OCI-LY3 (cell line): ENCODE data around the gene PKHD1.

Experiments used
- H2AFZ ChIP-seq: fragments of 200-600, 300-600 bp; shearing (Covaris generic); 2 replicates; pipeline ENCODE4 v1.6.0; 2014; ENCODE audit warnings: antibody characterized with exemption, low read depth, low read length
- H3K27ac ChIP-seq: fragments of 200-600, 300-600 bp; sonication (generic); 2 replicates; pipeline ENCODE4 v1.5.1; 2014; ENCODE audit warnings: mild to moderate bottlenecking, low read length, moderate library complexity, mixed read lengths
- H3K27me3 ChIP-seq: fragments of 200-600, 300-600 bp; sonication (generic); 2 replicates; pipeline ENCODE4 v1.6.1; 2014; ENCODE audit warnings: low read depth, low read length, mixed read lengths
- H3K36me3 ChIP-seq: fragments of 200-600, 300-600 bp; sonication (generic); replicated peaks from 2 replicates; pipeline ENCODE3; 2014; ENCODE audit warnings: low read depth, low read length, mixed read lengths
- H3K4me1 ChIP-seq: fragments of 300-600, 200-600 bp; sonication (generic); 2 replicates; pipeline ENCODE4 v1.6.1; 2014; ENCODE audit warnings: low read length, mixed read lengths
- H3K4me2 ChIP-seq: fragments of 200-600, 300-600 bp; sonication (generic); 2 replicates; pipeline ENCODE4 v1.6.1; 2014; ENCODE audit warnings: low read length, mixed read lengths
- H3K4me3 ChIP-seq: fragments of 300-600, 200-600 bp; sonication (generic); 2 replicates; pipeline ENCODE4 v1.5.1; 2014; ENCODE audit warnings: antibody characterized with exemption, mild to moderate bottlenecking, low read length, moderate library complexity
- H3K79me2 ChIP-seq: fragments of 300-600, 200-600 bp; shearing (Covaris generic); 2 replicates; pipeline ENCODE4 v1.6.1; 2014; ENCODE audit warnings: mild to moderate bottlenecking, low read length, mixed read lengths
- H3K9ac ChIP-seq: fragments of 300-600, 200-600 bp; shearing (Covaris generic); 2 replicates; pipeline ENCODE4 v1.6.0; 2014; ENCODE audit warnings: mild to moderate bottlenecking, low read length, moderate library complexity
- H3K9me3 ChIP-seq: fragments of 200-600, 300-600 bp; shearing (Covaris generic); 2 replicates; pipeline ENCODE4 v1.6.1; 2014; ENCODE audit warnings: low read length, mixed read lengths; ENCODE audit not compliant: insufficient read depth
- H4K20me1 ChIP-seq: fragments of 200-600, 300-600 bp; sonication (generic); 2 replicates; pipeline ENCODE4 v1.6.1; 2016; ENCODE audit warnings: low read length, mixed read lengths; ENCODE audit not compliant: insufficient read depth
- EZH2phosphoT487 ChIP-seq: fragments of 200-600 bp; shearing (Covaris generic); IDR thresholded peaks from 2 replicates; pipeline ENCODE4 v1.6.1; 2018; ENCODE audit warnings: antibody characterized with exemption, mixed run types, low read depth
- TF ChIP-seq, protein P1 (sequence below): fragments of 200-600, 300-600 bp; sonication (generic); IDR thresholded peaks from 2 replicates; pipeline ENCODE4 v1.5.1; 2014; ENCODE audit warnings: antibody characterized with exemption, low read length, low read depth

The PKHD1 gene

DNA sequence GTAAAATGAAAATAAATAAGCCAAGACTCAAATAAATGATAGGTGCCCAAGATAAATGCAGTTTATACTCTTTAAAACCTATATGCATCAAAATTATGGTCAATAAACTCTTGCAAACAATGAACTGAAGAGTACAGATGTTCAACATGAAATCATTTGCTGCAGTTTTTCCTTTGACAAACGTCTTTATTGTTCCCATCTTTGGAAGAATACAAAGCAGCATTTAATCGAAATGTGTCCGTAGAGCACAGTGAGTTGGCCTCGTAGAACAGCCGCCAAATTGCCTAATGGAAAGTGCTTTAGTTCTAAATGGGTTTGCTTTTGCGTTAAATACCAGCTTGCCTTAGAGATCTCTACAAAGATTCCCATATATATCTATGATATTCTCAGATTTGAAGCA is 447.4 kb downstream of the PKHD1 start:
- H3K27ac ChIP-seq: no peak overlapping the region

DNA sequence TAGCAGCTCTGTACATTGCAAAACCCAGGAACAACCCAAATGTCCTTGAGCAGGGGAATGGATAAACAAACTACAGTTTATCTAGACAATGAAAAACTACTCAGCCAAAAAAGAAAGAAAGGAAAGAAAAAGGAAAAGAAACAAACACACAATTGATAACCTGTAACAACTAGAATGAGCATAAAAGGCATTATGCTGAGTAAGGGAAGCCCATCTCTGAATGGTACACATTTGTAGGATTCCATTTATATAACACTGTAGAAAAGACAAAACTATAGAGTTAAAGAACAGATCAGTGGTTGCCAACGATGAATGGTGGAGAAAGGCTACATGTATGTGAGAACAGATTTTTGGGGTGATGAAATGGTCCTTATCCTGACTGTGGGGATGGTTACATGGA is 454.0 kb downstream of the PKHD1 start:
- Histone ChIP-seq H4K20me1 (no peaks in the 10 kb centered on the region), H3K27me3 (no peaks in the 10 kb centered on the region), H3K27ac (no peak overlapping the region), H2AFZ (no peak overlapping the region), H3K79me2 (no peaks in the 10 kb centered on the region), H3K36me3 (no peaks in the 10 kb centered on the region), H3K9me3 (no peaks in the 10 kb centered on the region), H3K4me1 (no peaks in the 10 kb centered on the region), H3K4me2 (no peak overlapping the region), H3K4me3 (no peak overlapping the region), H3K9ac (no peak overlapping the region)
- TF ChIP-seq, protein P1, sequence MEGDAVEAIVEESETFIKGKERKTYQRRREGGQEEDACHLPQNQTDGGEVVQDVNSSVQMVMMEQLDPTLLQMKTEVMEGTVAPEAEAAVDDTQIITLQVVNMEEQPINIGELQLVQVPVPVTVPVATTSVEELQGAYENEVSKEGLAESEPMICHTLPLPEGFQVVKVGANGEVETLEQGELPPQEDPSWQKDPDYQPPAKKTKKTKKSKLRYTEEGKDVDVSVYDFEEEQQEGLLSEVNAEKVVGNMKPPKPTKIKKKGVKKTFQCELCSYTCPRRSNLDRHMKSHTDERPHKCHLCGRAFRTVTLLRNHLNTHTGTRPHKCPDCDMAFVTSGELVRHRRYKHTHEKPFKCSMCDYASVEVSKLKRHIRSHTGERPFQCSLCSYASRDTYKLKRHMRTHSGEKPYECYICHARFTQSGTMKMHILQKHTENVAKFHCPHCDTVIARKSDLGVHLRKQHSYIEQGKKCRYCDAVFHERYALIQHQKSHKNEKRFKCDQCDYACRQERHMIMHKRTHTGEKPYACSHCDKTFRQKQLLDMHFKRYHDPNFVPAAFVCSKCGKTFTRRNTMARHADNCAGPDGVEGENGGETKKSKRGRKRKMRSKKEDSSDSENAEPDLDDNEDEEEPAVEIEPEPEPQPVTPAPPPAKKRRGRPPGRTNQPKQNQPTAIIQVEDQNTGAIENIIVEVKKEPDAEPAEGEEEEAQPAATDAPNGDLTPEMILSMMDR: no peak
- no peak for TF ChIP-seq EZH2phosphoT487

More for the DNA sequence above, 447.4 kb downstream of the PKHD1 start:
- Histone ChIP-seq H2AFZ (no peak overlapping the region), H3K9ac (no peak overlapping the region), H4K20me1 (no peaks in the 10 kb centered on the region), H3K9me3 (no peaks in the 10 kb centered on the region), H3K79me2 (no peaks in the 10 kb centered on the region), H3K4me1 (no peaks in the 10 kb centered on the region), H3K27me3 (no peaks in the 10 kb centered on the region), H3K4me3 (no peak overlapping the region), H3K36me3 (no peaks in the 10 kb centered on the region), H3K4me2 (no peak overlapping the region)
- TF ChIP-seq, protein P1: no peak
- no peak for TF ChIP-seq EZH2phosphoT487

DNA sequence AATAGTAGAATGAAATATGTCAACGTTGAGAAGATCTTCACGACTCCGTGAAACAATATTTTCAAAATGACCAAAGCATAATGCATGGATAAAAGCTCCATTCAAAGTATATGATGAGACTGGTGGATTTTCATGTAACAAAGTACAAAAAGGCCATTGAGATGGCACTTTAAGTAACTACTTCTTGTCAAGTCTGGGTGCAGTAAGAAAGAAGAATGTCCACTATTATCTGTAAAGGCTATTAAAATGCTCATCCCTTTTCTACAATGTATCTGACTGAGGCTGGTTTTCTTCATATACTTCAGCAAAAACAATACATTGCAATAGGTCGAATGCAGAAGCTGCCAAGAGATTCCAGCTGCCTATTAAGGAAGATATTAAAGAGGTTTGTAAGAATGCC is 457.4 kb downstream of the PKHD1 start:
- H3K36me3 ChIP-seq: no peaks in the 10 kb centered on the region
- H3K9me3 ChIP-seq: no peaks in the 10 kb centered on the region
- H3K9ac ChIP-seq: no peak overlapping the region
- no peak overlapping the region for H3K4me3 ChIP-seq
- no peak overlapping the region for H2AFZ ChIP-seq
- H3K79me2 ChIP-seq: no peaks in the 10 kb centered on the region
- H3K4me1 ChIP-seq: no peaks in the 10 kb centered on the region
- no peaks in the 10 kb centered on the region for H3K27me3 ChIP-seq
- no peak overlapping the region for H3K4me2 ChIP-seq
- TF ChIP-seq EZH2phosphoT487: no peak
- no peak overlapping the region for H3K27ac ChIP-seq
- no peaks in the 10 kb centered on the region for H4K20me1 ChIP-seq

DNA sequence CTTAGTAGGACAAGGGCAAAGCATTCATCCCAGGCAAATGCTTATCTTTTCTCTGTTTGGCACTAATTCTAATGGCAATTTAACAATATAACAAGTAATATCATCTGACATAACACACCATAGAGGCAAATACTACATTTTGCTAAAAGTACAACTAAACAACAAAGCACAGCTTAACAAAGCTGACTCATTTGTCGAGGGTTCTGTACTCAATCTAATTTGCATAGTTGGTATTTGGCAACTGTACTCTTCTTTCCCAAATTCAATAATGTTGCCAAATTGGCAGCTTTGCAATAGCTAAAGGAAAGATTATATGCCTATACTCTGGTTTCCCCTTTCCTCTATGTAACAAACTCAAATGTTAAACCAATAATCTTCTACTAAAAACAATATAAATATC is 461.0 kb downstream of the PKHD1 start:
- no peaks in the 10 kb centered on the region for H3K27me3 ChIP-seq
- H3K79me2 ChIP-seq: no peaks in the 10 kb centered on the region
- TF ChIP-seq, protein P1: no peak
- no peak for TF ChIP-seq EZH2phosphoT487
- no peaks in the 10 kb centered on the region for H3K9me3 ChIP-seq
- no peak overlapping the region for H3K4me2 ChIP-seq
- no peaks in the 10 kb centered on the region for H3K4me1 ChIP-seq
- H2AFZ ChIP-seq: no peak overlapping the region
- no peak overlapping the region for H3K4me3 ChIP-seq
- no peaks in the 10 kb centered on the region for H4K20me1 ChIP-seq
- no peaks in the 10 kb centered on the region for H3K36me3 ChIP-seq
- no peak overlapping the region for H3K9ac ChIP-seq
- no peak overlapping the region for H3K27ac ChIP-seq

DNA sequence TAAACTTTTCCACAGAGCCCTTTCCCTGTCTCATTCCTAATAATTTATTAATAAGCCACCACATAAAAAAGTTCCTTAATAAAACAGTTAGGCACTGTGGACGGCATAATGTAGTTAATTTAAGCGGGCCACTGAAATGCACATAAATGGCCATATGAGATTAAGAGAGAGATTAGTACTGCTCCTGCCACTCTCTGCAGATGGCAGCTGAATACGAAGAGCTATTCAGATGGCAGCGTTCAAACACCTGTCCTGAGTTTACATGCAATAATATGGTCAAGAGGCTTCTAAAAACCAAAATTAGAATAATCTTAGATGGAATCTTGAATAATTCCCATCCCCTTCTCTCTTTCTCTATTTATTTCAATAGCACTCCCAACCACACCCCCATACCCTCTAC is 461.8 kb downstream of the PKHD1 start:
- Histone ChIP-seq H3K79me2 (no peaks in the 10 kb centered on the region), H3K27me3 (no peaks in the 10 kb centered on the region), H3K36me3 (no peaks in the 10 kb centered on the region), H2AFZ (no peak overlapping the region), H3K4me1 (no peaks in the 10 kb centered on the region), H3K4me2 (no peak overlapping the region), H3K9me3 (no peaks in the 10 kb centered on the region), H3K27ac (no peak overlapping the region), H3K9ac (no peak overlapping the region), H3K4me3 (no peak overlapping the region), H4K20me1 (no peaks in the 10 kb centered on the region)
- TF ChIP-seq EZH2phosphoT487: no peak
- TF ChIP-seq, protein P1: no peak
